ENCODE measurements around the gene MAML1.

Gene MAML1

GRCh38 chr5:179783128-179783527 lies 50.5 kb downstream of the MAML1 start:
- ATAC-seq, result no peak
- TF ChIP-seq TOX (CRISPR knock-in tag; IDR thresholded peaks at IDR 0.05; ENCODE audit: borderline replicate concordance) (no peak), ZNF565 (CRISPR knock-in tag; conservative IDR thresholded peaks at IDR 0.05; ENCODE audit: low read depth) (no peak), OSR1 (CRISPR knock-in tag; IDR thresholded peaks at IDR 0.05) (no peak), RARB (CRISPR knock-in tag; IDR thresholded peaks at IDR 0.05) (no peak), ARNTL (CRISPR knock-in tag; IDR thresholded peaks at IDR 0.05; ENCODE audit: borderline replicate concordance, low read depth) (no peak), ZC3H10 (CRISPR knock-in tag; IDR thresholded peaks at IDR 0.05) (no peak), POU6F1 (CRISPR knock-in tag; IDR thresholded peaks at IDR 0.05; ENCODE audit: borderline replicate concordance, low read depth) (no peak), GLIS3 (CRISPR knock-in tag; IDR thresholded peaks at IDR 0.05) (no peak), CSDC2 (CRISPR knock-in tag; IDR thresholded peaks at IDR 0.05) (no peak), TSHZ2 (CRISPR knock-in tag; IDR thresholded peaks at IDR 0.05) (no peak), CSRNP3 (CRISPR knock-in tag; IDR thresholded peaks at IDR 0.05) (no peak), TCF4 (CRISPR knock-in tag; IDR thresholded peaks at IDR 0.05; ENCODE audit: borderline replicate concordance) (no peak)
- TF ChIP-seq, protein P1, sequence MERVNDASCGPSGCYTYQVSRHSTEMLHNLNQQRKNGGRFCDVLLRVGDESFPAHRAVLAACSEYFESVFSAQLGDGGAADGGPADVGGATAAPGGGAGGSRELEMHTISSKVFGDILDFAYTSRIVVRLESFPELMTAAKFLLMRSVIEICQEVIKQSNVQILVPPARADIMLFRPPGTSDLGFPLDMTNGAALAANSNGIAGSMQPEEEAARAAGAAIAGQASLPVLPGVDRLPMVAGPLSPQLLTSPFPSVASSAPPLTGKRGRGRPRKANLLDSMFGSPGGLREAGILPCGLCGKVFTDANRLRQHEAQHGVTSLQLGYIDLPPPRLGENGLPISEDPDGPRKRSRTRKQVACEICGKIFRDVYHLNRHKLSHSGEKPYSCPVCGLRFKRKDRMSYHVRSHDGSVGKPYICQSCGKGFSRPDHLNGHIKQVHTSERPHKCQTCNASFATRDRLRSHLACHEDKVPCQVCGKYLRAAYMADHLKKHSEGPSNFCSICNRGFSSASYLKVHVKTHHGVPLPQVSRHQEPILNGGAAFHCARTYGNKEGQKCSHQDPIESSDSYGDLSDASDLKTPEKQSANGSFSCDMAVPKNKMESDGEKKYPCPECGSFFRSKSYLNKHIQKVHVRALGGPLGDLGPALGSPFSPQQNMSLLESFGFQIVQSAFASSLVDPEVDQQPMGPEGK (CRISPR knock-in tag; IDR thresholded peaks at IDR 0.05; ENCODE audit: borderline replicate concordance), result no peak

DNA sequence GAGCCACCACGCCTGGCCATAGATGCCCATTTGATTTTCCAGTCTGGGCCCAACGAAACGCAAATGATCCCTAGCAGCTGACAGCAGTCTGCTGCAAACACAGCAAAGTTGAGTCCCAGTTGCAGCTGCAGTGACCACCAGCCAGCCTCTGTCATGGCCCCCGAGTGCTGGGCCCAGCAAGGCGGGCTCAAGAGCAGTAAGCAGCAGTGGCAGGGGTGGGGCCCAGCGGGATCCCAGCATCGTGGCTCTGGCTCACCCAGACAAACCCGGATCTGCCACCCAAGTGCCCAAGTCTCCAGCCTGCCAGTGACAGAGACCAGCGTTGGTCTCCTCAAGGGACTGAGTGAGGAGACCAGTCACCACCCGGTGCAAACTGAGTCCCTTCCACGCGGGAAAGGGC lies 54.2 kb downstream of the MAML1 start:
- TF ChIP-seq PPARA (CRISPR knock-in tag; IDR thresholded peaks at IDR 0.05; ENCODE audit: borderline replicate concordance), result no peak
- no peak for TF ChIP-seq ZNF565 (CRISPR knock-in tag; conservative IDR thresholded peaks at IDR 0.05; ENCODE audit: low read depth)
- no peak for TF ChIP-seq TCF4 (CRISPR knock-in tag; IDR thresholded peaks at IDR 0.05; ENCODE audit: borderline replicate concordance)
- TF ChIP-seq, protein P2, sequence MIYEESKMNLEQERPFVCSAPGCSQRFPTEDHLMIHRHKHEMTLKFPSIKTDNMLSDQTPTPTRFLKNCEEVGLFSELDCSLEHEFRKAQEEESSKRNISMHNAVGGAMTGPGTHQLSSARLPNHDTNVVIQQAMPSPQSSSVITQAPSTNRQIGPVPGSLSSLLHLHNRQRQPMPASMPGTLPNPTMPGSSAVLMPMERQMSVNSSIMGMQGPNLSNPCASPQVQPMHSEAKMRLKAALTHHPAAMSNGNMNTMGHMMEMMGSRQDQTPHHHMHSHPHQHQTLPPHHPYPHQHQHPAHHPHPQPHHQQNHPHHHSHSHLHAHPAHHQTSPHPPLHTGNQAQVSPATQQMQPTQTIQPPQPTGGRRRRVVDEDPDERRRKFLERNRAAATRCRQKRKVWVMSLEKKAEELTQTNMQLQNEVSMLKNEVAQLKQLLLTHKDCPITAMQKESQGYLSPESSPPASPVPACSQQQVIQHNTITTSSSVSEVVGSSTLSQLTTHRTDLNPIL (CRISPR knock-in tag; IDR thresholded peaks at IDR 0.05; ENCODE audit: low read depth), result no peak
- TF ChIP-seq ARNTL (CRISPR knock-in tag; IDR thresholded peaks at IDR 0.05; ENCODE audit: borderline replicate concordance, low read depth), result no peak
- TF ChIP-seq, protein P1 (CRISPR knock-in tag; IDR thresholded peaks at IDR 0.05; ENCODE audit: borderline replicate concordance), result no peak
- TF ChIP-seq POU6F1 (CRISPR knock-in tag; IDR thresholded peaks at IDR 0.05; ENCODE audit: borderline replicate concordance, low read depth), result no peak
- no peak for TF ChIP-seq CSRNP3 (CRISPR knock-in tag; IDR thresholded peaks at IDR 0.05)
- TF ChIP-seq ISL1 (CRISPR knock-in tag; IDR thresholded peaks at IDR 0.05), result no peak
- TF ChIP-seq RARB (CRISPR knock-in tag; IDR thresholded peaks at IDR 0.05), result no peak
- TF ChIP-seq ZFP3 (CRISPR knock-in tag; IDR thresholded peaks at IDR 0.05), result no peak
- ATAC-seq, result no peak

Data from SK-N-SH treated with all-trans-retinoic acid at 6 μM for 48 hours (cell line).